ENCODE results near the gene LRRC71.

- TF ChIP-seq EZH2 (IDR thresholded peaks at IDR 0.05; ENCODE audit: insufficient read depth, poor library complexity, severe bottlenecking) (no peak), EZH2phosphoT487 (IDR thresholded peaks at IDR 0.05; ENCODE audit: insufficient read depth, low read depth) (no peak)
Observed at GRCh38 chr1:156921053-156921529, 659 bp downstream of the LRRC71 start.
